GM10847 (cell line): ENCODE data around the gene IGSF5.

ENCODE experiments used
- POLR2A ChIP-seq: IDR thresholded peaks from 2 replicates; pipeline ENCODE4 v1.6.1; 2011; ENCODE audit not compliant: insufficient read length; ENCODE audit errors: extremely low read depth

IGSF5 gene

DNA sequence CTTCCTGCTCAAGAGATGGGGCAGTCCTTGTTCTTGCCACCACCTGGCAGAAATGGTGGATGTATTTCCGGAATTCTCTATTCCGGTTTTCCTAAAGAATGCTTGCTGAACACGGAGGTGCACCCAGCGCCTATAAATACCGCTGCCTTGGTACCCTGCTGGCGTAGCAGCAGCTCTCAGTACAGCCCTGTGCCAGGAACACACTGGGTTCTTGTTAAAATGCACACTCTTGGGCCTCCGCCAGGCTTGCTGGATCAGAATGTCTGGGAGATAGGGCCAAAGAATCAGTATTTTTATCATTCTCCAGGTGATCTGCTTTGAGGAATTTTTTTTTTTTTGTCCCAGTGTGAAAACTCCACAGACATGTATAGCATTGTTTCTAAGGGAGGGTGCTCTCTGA, 54.2 kb downstream of the IGSF5 start:
- no peak for TF ChIP-seq POLR2A

DNA sequence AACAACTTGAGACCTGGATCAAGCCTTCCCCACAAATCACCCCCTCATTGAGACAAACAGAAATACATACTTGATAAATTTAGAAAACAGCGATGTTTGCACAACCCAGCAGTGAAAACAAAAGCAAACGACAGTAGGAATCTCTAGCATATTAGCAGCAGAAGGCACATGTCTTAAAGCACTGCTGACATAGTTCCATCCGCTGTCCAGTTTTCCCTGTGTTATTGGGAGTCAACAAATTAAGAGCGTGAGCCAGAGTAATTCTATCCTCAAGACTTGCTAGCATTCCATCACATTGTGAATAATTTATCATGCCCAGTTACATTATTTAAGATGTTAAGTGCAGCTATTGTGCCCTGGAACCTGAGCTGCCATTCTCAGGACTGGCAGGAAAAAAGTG, 55.3 kb downstream of the IGSF5 start:
- no peak for TF ChIP-seq POLR2A

DNA sequence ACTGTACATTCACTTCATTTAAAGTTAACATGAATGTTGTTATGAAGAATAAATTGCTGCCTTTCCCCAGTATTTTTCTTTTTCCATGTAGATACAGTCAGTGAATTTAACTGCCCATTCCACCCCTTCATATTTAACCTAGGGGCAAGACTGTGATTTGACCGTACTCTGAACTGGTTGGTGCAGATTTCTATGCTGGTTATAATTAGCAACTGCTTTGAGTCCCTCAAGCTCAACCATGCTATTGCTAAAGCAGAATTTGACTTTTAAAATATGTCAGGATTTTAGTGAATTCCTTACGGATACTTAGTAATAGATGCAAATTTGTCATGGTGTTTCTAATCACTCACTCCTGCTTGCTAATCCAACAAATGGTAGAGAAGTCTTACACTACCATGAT, 57.2 kb downstream of the IGSF5 start:
- TF ChIP-seq POLR2A = no peak

DNA sequence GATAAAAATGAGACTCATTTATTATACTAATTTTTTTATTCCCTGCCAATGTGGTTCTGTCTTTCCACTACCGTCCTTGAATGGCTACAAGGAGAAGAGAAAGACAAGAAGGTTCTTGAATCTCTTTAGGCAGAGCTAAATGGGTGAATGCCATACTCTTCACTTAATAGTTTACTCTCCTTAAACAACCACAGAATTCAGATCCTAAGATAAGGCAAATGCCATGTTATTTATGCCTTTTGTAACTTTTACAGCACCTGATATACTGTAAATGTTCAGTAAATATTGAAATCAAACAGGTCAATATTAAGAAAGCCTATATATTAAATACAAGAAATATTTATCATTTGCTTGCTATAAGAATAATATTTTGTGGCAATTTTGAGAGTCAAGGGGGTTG, 58.4 kb downstream of the IGSF5 start:
- TF ChIP-seq POLR2A = no peak

DNA sequence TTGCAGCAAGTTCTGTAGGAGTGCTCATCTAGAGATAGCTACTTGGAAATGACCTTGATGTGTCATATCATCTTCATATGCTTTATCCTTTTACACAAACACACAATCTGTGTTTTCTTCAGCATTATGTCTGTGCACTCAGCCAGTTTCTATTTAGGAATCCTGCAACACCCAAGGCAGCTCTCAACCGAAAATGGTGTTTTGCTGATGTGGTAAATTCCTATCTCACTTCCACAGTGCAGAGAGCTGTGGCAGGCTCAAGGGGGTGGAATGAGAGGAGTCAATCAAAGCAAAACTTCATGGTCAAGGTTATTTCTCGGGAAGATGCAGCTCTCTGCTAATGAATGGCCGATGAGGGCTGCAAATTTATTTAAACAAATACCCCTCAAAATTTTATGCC, 59.3 kb downstream of the IGSF5 start:
- no peak for TF ChIP-seq POLR2A

DNA sequence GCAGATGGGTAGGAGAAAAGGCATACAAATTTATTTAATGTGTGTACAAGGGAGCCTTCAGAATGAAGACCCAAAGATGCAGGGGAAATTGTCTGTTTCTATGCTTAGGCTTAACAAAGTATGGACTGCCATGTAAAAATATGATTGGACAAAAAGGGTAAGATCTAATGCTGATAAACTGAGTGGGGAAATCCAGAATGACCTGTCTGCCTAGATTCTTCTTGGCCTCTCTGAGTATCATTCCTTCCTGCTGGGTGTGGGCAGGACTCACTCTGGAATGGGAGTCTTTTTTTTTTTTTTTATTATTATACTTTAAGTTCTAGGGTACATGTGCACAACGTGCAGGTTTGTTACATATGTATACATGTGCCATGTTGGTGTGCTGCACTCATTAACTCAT, 61.0 kb downstream of the IGSF5 start:
- TF ChIP-seq POLR2A = no peak

DNA sequence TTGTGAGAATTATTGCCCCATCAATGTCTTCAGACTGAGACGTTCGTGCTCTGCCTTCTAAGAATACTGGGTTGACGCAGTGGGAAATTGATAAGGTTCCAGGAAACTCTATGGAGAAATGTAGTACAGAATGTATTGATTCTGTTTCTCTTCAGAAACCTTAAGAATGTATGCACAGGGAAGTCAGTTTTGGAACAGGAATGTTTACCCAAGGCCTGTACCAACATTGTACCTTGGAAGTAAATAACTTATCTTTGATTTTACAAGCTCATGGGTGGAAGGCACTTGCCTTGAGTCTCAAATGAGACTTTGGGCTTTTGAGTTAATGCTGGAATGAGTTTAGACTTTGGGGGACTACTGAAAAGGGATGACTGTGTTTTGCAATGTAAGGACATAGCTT, 62.8 kb downstream of the IGSF5 start:
- TF ChIP-seq POLR2A = no peak

DNA sequence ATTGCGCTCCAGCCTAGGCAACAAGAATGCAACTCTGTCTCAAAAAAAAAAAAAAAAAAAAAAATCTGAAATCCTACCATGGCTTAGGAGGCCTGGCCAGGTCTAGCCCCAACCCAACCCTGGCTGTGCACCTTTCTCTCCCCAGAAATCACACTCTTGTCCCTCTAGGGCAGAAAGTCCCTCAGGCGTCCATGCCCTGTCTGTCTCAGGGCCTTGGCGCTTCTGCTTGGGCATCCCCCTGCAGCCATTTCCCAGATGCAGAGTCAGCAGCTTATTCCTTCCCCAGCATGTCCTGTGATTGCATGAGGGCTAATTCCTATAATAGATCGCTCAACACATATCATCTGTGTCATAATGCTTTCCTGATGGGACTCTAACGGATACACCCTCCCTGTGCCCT, 65.0 kb downstream of the IGSF5 start:
- no peak for TF ChIP-seq POLR2A

DNA sequence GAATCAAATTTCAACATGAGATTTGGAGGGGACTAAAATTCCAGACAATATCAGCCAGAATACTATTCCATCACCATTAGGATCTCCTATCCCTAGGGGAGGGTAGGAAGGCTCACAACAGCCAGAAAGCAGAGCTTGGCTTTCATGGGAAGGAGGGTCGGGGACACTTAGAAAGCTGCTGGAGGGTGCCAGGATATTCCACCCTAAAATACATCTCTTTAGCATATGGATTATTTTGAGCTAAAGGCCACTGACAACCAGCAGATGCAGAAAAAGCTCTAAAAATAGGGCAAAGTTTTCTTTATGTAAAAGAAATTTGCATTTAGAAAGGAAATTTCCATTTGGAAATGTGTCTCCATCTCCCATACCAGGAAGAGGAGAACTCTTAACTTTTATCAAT, 68.0 kb downstream of the IGSF5 start:
- no peak for TF ChIP-seq POLR2A

DNA sequence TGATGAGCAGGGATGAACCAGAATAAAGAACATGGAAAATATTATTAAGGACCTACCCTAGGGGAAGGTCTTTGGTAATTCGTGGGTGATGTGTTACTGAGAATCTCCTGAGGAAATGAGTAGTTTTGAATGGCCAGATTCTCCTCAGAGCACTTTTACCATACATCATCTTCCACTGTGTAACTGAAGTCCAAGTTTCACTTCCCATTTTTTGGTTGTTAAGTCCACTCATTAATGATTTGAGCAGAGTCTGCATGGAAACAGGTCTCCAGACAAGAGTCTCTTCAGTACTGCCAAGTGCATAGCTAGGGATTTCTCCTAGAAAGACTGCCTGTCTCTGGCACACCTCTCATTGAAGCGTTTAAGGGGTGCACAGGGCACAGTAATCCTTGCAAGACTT, 73.6 kb downstream of the IGSF5 start:
- no peak for TF ChIP-seq POLR2A

DNA sequence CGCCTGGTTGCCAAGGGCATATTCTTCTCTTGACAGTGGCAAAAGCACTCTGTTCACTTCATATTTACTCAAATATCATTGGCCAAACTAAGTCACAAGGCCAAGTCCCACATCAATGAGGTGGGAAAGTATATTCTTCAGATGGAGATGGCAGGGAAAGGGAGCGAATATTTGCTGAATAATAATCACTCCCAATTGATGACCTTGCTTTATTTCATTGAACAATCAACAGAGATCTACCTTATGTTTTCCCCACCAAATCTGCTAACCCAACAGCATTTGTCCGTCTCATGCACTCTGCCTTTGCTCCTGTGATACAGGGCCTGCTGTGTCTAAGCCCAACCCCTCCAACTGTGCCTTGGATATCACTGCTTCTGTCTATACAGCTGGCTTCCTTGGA, 77.1 kb downstream of the IGSF5 start:
- TF ChIP-seq POLR2A = no peak

DNA sequence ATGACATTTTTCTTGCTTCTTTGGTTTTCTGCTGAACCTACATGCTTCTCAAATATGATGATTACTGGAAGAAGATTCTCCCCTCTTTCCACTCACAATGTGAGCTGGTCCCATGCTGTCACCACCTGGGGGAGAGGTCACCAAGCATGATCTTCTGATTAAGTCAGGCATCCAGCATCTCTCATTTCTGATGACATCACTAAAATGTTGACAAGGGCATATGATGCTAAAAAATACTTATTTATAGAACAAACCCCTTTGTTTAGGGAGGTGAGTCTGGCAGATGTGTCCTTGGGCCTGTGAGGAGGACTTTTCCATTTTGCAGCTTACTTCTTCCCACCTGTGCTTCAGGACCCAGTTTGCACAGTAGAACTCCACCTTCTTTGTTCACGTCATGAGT, 80.3 kb downstream of the IGSF5 start:
- TF ChIP-seq POLR2A = no peak

DNA sequence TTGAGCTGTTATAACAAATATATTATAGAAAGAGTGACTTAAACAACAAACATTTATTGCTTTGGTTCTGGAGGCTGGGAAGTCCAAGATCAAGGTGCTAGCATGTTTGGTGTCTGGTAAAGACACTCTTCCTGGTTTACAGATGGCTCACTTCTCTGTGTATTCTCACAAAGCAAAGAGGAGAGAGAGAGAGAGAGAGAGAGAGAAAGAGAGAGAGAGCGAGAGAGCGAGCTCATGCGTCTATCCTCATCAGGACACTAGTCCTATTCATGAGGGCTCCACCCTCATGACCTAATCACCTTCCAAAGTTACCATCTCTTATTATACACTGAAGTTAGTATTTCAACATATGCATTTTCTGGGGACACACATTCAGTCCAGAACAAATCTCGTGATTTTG, 89.6 kb downstream of the IGSF5 start:
- TF ChIP-seq POLR2A = no peak

DNA sequence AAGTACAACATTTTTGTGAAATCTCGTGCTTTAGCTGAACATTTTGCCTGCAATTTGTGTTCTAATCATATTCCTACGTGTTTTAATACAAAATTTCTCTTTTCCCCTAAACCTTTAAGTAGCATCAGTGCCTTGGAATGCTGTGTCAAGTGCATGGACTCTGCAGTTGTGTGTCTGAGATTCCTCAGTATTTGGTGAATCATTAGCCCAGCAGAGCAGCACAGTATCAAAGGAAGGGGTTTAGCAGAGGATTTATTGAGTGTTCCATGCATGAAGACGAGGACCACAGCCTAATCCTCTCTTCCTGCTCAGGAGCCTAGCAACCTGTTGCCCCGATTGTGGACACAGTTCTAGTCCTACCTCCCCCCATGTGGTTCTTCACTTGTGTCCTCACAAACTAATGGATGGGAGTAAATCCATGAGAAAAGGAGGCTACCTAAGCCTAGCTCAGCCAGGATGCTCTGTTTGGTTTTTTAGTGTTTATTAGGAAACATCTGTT, 92.9 kb downstream of the IGSF5 start:
- no peak for TF ChIP-seq POLR2A

DNA sequence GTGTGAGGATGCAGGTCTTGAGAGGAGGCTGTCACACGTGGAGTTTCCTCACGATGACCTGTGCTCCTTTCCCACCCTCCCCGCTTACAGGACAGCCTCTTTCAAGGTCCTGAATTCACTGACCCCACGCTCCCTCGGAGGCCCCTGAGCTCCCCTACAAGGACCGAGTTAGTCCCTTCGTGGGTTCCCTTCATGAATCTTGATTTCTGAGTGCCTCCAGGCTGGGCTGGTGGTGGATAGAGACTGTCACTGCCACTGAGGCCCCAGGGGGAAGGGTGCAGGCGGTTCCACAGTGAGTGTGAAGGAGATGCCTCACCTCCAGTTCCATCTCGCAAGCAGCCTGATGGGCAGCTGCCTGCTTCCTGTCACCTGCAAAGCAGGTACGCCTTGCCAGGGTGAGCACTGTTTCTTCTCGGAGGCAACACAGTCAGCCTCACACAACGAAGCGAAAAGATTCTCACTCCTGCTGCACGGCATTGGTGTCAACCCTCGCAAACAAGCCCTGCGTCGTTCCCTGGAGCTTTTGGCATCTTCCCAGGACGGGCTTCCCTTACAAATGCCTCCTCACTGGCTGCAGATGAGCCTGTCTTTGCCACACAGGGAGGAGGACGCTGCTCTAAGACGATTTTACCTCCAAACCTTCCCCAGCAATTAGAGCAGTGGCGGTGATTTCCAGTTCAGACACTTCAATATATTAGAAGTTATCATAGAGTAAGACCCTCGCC, 95.6 kb downstream of the IGSF5 start:
- no peak for TF ChIP-seq POLR2A

DNA sequence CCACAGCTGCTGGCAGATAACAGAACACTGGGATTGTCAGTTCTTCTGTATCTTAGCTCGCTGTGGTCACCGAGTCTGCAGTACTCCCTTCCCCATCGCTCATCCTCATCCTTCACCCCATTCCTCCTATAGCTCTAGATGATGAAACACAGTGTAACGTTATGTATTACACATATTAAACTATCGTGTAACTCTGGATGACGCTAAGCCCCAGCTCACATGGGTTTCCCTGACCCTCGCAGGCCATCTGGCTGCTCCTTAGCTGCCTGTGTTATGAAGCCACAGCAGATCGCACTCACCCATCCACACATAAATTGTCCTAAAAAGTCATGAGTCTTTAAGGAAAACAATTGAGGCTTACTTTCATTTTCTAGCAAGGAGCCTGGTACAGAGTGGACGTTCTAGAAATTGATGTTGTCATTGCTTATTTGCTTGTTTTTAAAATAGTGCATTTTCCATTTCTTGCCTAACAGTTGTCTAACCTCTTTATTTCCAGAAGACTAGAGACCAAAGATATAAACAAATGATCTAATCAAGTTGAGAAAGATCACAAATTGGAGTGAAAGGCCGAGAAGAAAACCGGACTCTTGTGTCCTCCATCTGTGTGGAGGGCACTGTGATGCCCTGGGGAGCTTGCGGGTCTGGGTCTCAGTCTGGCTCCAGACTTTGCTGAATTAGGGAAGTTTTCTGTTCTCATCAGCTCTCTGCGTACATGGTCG, 97.9 kb downstream of the IGSF5 start:
- TF ChIP-seq POLR2A = no peak

DNA sequence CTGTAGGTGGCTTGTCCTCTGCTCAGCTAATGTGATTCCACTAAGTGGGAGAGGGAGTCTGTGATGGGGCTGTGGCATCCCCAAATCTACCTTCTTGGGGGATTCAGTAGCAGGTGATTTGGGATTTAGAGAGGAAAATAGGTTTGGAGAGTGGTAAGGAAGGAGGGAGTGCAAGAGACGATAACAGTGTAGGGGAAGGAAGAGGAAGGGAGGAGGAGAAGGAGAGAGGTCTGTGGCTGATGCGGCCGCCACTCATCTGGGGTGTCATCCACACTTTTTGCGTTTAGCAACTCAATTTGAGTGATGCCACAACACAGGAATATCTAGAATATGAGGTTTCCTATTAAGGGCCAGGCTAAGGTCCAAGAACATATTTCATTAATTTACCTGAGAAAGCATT, 98.5 kb downstream of the IGSF5 start:
- TF ChIP-seq POLR2A = no peak
